ENCODE results near the gene MPRIP. TPM values are rescaled to one million over a fixed set of nuclear protein-coding genes. Genes with fewer than 3 reads are reported as not detected.

MPRIP gene
- polyA plus RNA-seq, 1 donor from 2014 or later, result 47.3 TPM

- no peak overlapping the region for H3K27ac ChIP-seq (ENCODE audit: low read length)
- peaks cover 10% of the 10 kb centered on the region for H4K20me1 ChIP-seq (ENCODE audit: insufficient read depth)
- H3K9me3 ChIP-seq (ENCODE audit: low read length), result no peaks in the 10 kb centered on the region
- no peaks in the 10 kb centered on the region for H3K27me3 ChIP-seq (ENCODE audit: insufficient read depth, low read depth, low read length)
- H3K4me3 ChIP-seq (ENCODE audit: low read length), result no peak overlapping the region
- peaks cover 22% of the 10 kb centered on the region for H3K79me2 ChIP-seq (replicated peaks; ENCODE audit: insufficient read depth, low read length)
- H3K9ac ChIP-seq (ENCODE audit: low read length), result no peak overlapping the region
- no peak overlapping the region for H2AFZ ChIP-seq (ENCODE audit: low read depth, low read length)
- no peaks in the 10 kb centered on the region for H3K9me2 ChIP-seq (ENCODE audit: insufficient read depth, low read length)
- no peak for TF ChIP-seq EZH2 (IDR thresholded peaks at IDR 0.05; ENCODE audit: borderline replicate concordance, insufficient read depth, low read length, poor library complexity, severe bottlenecking)
- no peak for TF ChIP-seq TAF1 (IDR thresholded peaks at IDR 0.05; ENCODE audit: low read depth)
- no peak for TF ChIP-seq SMC3 (conservative IDR thresholded peaks at IDR 0.05; ENCODE audit: poor library complexity)
- TF ChIP-seq CTCF (IDR thresholded peaks at IDR 0.05; ENCODE audit: poor library complexity, severe bottlenecking), result no peak
- no peak for TF ChIP-seq EP300 (conservative IDR thresholded peaks at IDR 0.05; ENCODE audit: poor library complexity, severe bottlenecking)
- no peak for TF ChIP-seq REST (IDR thresholded peaks at IDR 0.05; ENCODE audit: borderline replicate concordance)
- no peak for TF ChIP-seq POLR2AphosphoS5 (IDR thresholded peaks at IDR 0.05)
- no peak for TF ChIP-seq MXI1 (conservative IDR thresholded peaks at IDR 0.05; ENCODE audit: poor library complexity, severe bottlenecking)
- TF ChIP-seq RAD21 (conservative IDR thresholded peaks at IDR 0.05), result no peak
- no peak overlapping the region for H3K4me2 ChIP-seq (ENCODE audit: low read length)
- no peaks in the 10 kb centered on the region for H3K36me3 ChIP-seq (ENCODE audit: insufficient read depth, low read length)
- H3F3A ChIP-seq (ENCODE audit: insufficient read depth, low read length, poor library complexity, severe bottlenecking), result no peaks in the 10 kb centered on the region
Observed at GRCh38 chr17:17039911-17040310, 2.3 kb upstream of the MPRIP start.

GRCh38 chr17:17041018-17041521, 1.2 kb upstream of the MPRIP start:
- Histone ChIP-seq H3K79me2 (replicated peaks; ENCODE audit: insufficient read depth, low read length) (peaks cover 31% of the 10 kb centered on the region), H3K27ac (ENCODE audit: low read length) (peak overlapping the region; percentile 61), H3F3A (ENCODE audit: insufficient read depth, low read length, poor library complexity, severe bottlenecking) (no peaks in the 10 kb centered on the region), H3K27me3 (ENCODE audit: insufficient read depth, low read depth, low read length) (no peaks in the 10 kb centered on the region), H4K20me1 (ENCODE audit: insufficient read depth) (peaks cover 16% of the 10 kb centered on the region), H3K4me3 (ENCODE audit: low read length) (peak overlapping the region; percentile 71), H3K36me3 (ENCODE audit: insufficient read depth, low read length) (no peaks in the 10 kb centered on the region), H3K9ac (ENCODE audit: low read length) (peak overlapping the region; percentile 67), H3K9me3 (ENCODE audit: low read length) (no peaks in the 10 kb centered on the region), H2AFZ (ENCODE audit: low read depth, low read length) (no peak overlapping the region), H3K4me2 (ENCODE audit: low read length) (peak overlapping the region; percentile 15), H3K9me2 (ENCODE audit: insufficient read depth, low read length) (no peaks in the 10 kb centered on the region)
- no peak for TF ChIP-seq RAD21 (conservative IDR thresholded peaks at IDR 0.05)
- TF ChIP-seq EP300 (conservative IDR thresholded peaks at IDR 0.05; ENCODE audit: poor library complexity, severe bottlenecking), result peak; percentile 0
